Natural killer cell treated with Interleukin-12 subunit alpha and Interleukin-12 subunit beta and Interleukin-15 and Interleukin-18, amount 100 ng/mL, for 72 hours (primary cell): Measurements from ENCODE around the gene NOD2. TPM values are rescaled to one million over a fixed set of nuclear protein-coding genes. Genes with fewer than 3 reads are reported as not detected.

Source experiments
- ATAC-seq, 2 donors: fragments of 150-1000 bp; cut with Tn5 transposase in 1 of 2; sonication (Bioruptor Pico), chemical (Tn5 transposase) in 1 of 2; 2 replicates each; pipeline ENCODE4 v1.10.0; 2021
- DNase-seq: peaks from one replicate; pipeline ENCODE4 v3.0.0; 2022; ENCODE audit warnings: low spot score
- H3K27ac Mint-ChIP-seq, 2 donors: 1 replicate in 1 of 2; 2 replicates in 1 of 2; pipeline ENCODE4 v1.8.0; 2022; ENCODE audit warnings: mixed read lengths in 2 of 2, mild to moderate bottlenecking in 1 of 2, moderate library complexity in 1 of 2
- H3K27me3 Mint-ChIP-seq, 2 donors: 1 replicate in 1 of 2; 2 replicates in 1 of 2; pipeline ENCODE4 v1.8.0; 2022; ENCODE audit warnings: mixed read lengths in 2 of 2
- H3K36me3 Mint-ChIP-seq: one replicate; pipeline ENCODE4 v1.8.0; 2022; ENCODE audit warnings: mixed read lengths
- H3K4me1 Mint-ChIP-seq, 2 donors: 1 replicate in 1 of 2; 2 replicates in 1 of 2; pipeline ENCODE4 v1.8.0; 2022; ENCODE audit warnings: low read depth in 2 of 2, mixed read lengths in 2 of 2, mild to moderate bottlenecking in 1 of 2
- H3K4me3 Mint-ChIP-seq: one replicate; pipeline ENCODE4 v1.8.0; 2022; ENCODE audit warnings: mixed read lengths
- H3K9me3 Mint-ChIP-seq: 2 replicates; pipeline ENCODE4 v1.8.0; 2022; ENCODE audit warnings: mixed read lengths
- total RNA-seq, 2 donors: library from RNA; stranded (reverse); gene quantifications; one replicate each; pipeline ENCODE4 v1.2.3, GENCODE V29; 2022

NOD2 gene
- total RNA-seq, 2 donors from 2014 or later: 3.7 to 11.2 TPM

- H3K36me3 Mint-ChIP-seq: peaks cover 8% of the 10 kb centered on the region
- H3K4me3 Mint-ChIP-seq: peak overlapping the region; percentile 91
- peak overlapping the region; percentile 59 to 85 for H3K27ac Mint-ChIP-seq
- peaks cover 48 to 54% of the 10 kb centered on the region in 2 donors for H3K4me1 Mint-ChIP-seq
- no peaks in the 10 kb centered on the region for H3K9me3 Mint-ChIP-seq
- peaks cover 8 to 16% of the 10 kb centered on the region in 2 donors for H3K27me3 Mint-ChIP-seq
- no peak for ATAC-seq
- DNase-seq: no peak
Observed at GRCh38 chr16:50692644-50692998, 785 bp upstream of the NOD2 start.

- peaks cover 59 to 64% of the 10 kb centered on the region in 2 donors for H3K4me1 Mint-ChIP-seq
- H3K27ac Mint-ChIP-seq: peak overlapping the region; percentile 89 to 95
- peaks cover 8% of the 10 kb centered on the region for H3K36me3 Mint-ChIP-seq
- H3K9me3 Mint-ChIP-seq: no peaks in the 10 kb centered on the region
- peaks cover 8 to 16% of the 10 kb centered on the region in 2 donors for H3K27me3 Mint-ChIP-seq
- ATAC-seq (no peak), DNase-seq (no peak)
- H3K4me3 Mint-ChIP-seq: peak overlapping the region; percentile 82
Observed at GRCh38 chr16:50694206-50694605, 800 bp downstream of the NOD2 start.

- ATAC-seq: no peak
- peak overlapping the region; percentile 84 for H3K4me3 Mint-ChIP-seq
Observed at GRCh38 chr16:50695017-50696000, 1.9 kb downstream of the NOD2 start.

GRCh38 chr16:50696126-50696525, 2.7 kb downstream of the NOD2 start:
- DNase-seq: no peak
- peaks cover 73 to 76% of the 10 kb centered on the region in 2 donors for H3K4me1 Mint-ChIP-seq
- ATAC-seq: no peak
- no peaks in the 10 kb centered on the region for H3K9me3 Mint-ChIP-seq
- peaks cover 8 to 16% of the 10 kb centered on the region in 2 donors for H3K27me3 Mint-ChIP-seq
- peak overlapping the region; percentile 84 for H3K4me3 Mint-ChIP-seq
- peak overlapping the region; percentile 89 to 95 for H3K27ac Mint-ChIP-seq
- H3K36me3 Mint-ChIP-seq: peaks cover 17% of the 10 kb centered on the region

More at GRCh38 chr16:50695017-50696000, 1.9 kb downstream of the NOD2 start:
- peaks cover 8 to 16% of the 10 kb centered on the region in 2 donors for H3K27me3 Mint-ChIP-seq
- no peak for DNase-seq
- peaks cover 14% of the 10 kb centered on the region for H3K36me3 Mint-ChIP-seq
- peaks cover 69 to 70% of the 10 kb centered on the region in 2 donors for H3K4me1 Mint-ChIP-seq
- H3K9me3 Mint-ChIP-seq: no peaks in the 10 kb centered on the region
- H3K27ac Mint-ChIP-seq: peak overlapping the region; percentile 89 to 95

GRCh38 chr16:50696575-50697420, 3.4 kb downstream of the NOD2 start:
- no peaks in the 10 kb centered on the region for H3K9me3 Mint-ChIP-seq
- H3K4me1 Mint-ChIP-seq: peaks cover 77 to 82% of the 10 kb centered on the region in 2 donors
- peaks cover 8 to 16% of the 10 kb centered on the region in 2 donors for H3K27me3 Mint-ChIP-seq
- peak overlapping the region; percentile 89 to 95 for H3K27ac Mint-ChIP-seq
- peak; percentile 76 for DNase-seq
- ATAC-seq: peak; percentile 63 to 74
- H3K36me3 Mint-ChIP-seq: peaks cover 21% of the 10 kb centered on the region
- H3K4me3 Mint-ChIP-seq: peak overlapping the region; percentile 84

GRCh38 chr16:50697421-50697715, 4.0 kb downstream of the NOD2 start:
- Mint-ChIP-seq H3K4me1 (peaks cover 76 to 81% of the 10 kb centered on the region in 2 donors), H3K4me3 (peak overlapping the region; percentile 84), H3K9me3 (no peaks in the 10 kb centered on the region), H3K27me3 (peaks cover 6 to 16% of the 10 kb centered on the region in 2 donors), H3K36me3 (peaks cover 19% of the 10 kb centered on the region), H3K27ac (peak overlapping the region; percentile 89 to 95)
- DNase-seq: no peak
- no peak for ATAC-seq

GRCh38 chr16:50697881-50698767, 4.7 kb downstream of the NOD2 start:
- Mint-ChIP-seq H3K4me1 (peaks cover 74 to 81% of the 10 kb centered on the region in 2 donors), H3K9me3 (no peaks in the 10 kb centered on the region)

GRCh38 chr16:50699326-50700159, 6.1 kb downstream of the NOD2 start:
- ATAC-seq (peak; percentile 51 to 64), DNase-seq (peak; percentile 67)
- H3K36me3 Mint-ChIP-seq: peaks cover 22% of the 10 kb centered on the region
- H3K27me3 Mint-ChIP-seq: peaks cover 0 to 8% of the 10 kb centered on the region in 2 donors
- peaks cover 69 to 73% of the 10 kb centered on the region in 2 donors for H3K4me1 Mint-ChIP-seq
- peaks cover 2% of the 10 kb centered on the region for H3K9me3 Mint-ChIP-seq
- H3K4me3 Mint-ChIP-seq: peak overlapping the region; percentile 84
- peak overlapping the region; percentile 89 to 95 for H3K27ac Mint-ChIP-seq

More at GRCh38 chr16:50697881-50698767, 4.7 kb downstream of the NOD2 start:
- ATAC-seq (peak; percentile 66 to 88), DNase-seq (peak; percentile 85)
- H3K27me3 Mint-ChIP-seq: peaks cover 0 to 10% of the 10 kb centered on the region in 2 donors
- peaks cover 13% of the 10 kb centered on the region for H3K36me3 Mint-ChIP-seq
- peak overlapping the region; percentile 89 to 95 for H3K27ac Mint-ChIP-seq
- peak overlapping the region; percentile 84 for H3K4me3 Mint-ChIP-seq

GRCh38 chr16:50702725-50703124, 9.3 kb downstream of the NOD2 start:
- no peaks in the 10 kb centered on the region for H3K27me3 Mint-ChIP-seq
- peaks cover 35% of the 10 kb centered on the region for H3K36me3 Mint-ChIP-seq
- H3K27ac Mint-ChIP-seq: peak overlapping the region; percentile 8 to 49
- peaks cover 49 to 59% of the 10 kb centered on the region in 2 donors for H3K4me1 Mint-ChIP-seq
- no peak for DNase-seq
- peak; percentile 75 to 76 for ATAC-seq
- H3K4me3 Mint-ChIP-seq: peak overlapping the region; percentile 35
- peaks cover 8% of the 10 kb centered on the region for H3K9me3 Mint-ChIP-seq

GRCh38 chr16:50704245-50704644, 10.8 kb downstream of the NOD2 start:
- Mint-ChIP-seq H3K27ac (no peak overlapping the region), H3K4me1 (peaks cover 39 to 52% of the 10 kb centered on the region in 2 donors), H3K9me3 (peaks cover 8% of the 10 kb centered on the region), H3K27me3 (no peaks in the 10 kb centered on the region), H3K4me3 (peak overlapping the region; percentile 10), H3K36me3 (peaks cover 35% of the 10 kb centered on the region)
- no peak for DNase-seq
- ATAC-seq: no peak

- no peak for DNase-seq
- Mint-ChIP-seq H3K36me3 (peaks cover 29% of the 10 kb centered on the region), H3K4me1 (peaks cover 31 to 53% of the 10 kb centered on the region in 2 donors), H3K27me3 (no peaks in the 10 kb centered on the region), H3K9me3 (peaks cover 8% of the 10 kb centered on the region), H3K4me3 (peak overlapping the region; percentile 13), H3K27ac (peak overlapping the region; percentile 9 to 24)
- no peak for ATAC-seq
Observed at GRCh38 chr16:50705436-50706110, 12.2 kb downstream of the NOD2 start.

GRCh38 chr16:50706250-50706649, 12.8 kb downstream of the NOD2 start:
- Mint-ChIP-seq H3K9me3 (peaks cover 8% of the 10 kb centered on the region), H3K27ac (no peak overlapping the region), H3K27me3 (no peaks in the 10 kb centered on the region), H3K36me3 (peaks cover 24% of the 10 kb centered on the region), H3K4me3 (no peak overlapping the region), H3K4me1 (peaks cover 25 to 47% of the 10 kb centered on the region in 2 donors)
- no peak for DNase-seq
- no peak for ATAC-seq
